Stimulated activated CD4-positive, alpha-beta T cell treated with anti-CD3 and anti-CD28 coated beads, Interleukin-15, amount 100 ng/mL, for 48 hours (primary cell): ENCODE measurements around the gene PARP1.

ENCODE experiments used
- DNase-seq, 2 donors: peaks; one replicate each; pipeline ENCODE4 v3.0.0-alpha.2; 2020; ENCODE audit warnings: low read depth in 2 of 2

The PARP1 gene

DNA sequence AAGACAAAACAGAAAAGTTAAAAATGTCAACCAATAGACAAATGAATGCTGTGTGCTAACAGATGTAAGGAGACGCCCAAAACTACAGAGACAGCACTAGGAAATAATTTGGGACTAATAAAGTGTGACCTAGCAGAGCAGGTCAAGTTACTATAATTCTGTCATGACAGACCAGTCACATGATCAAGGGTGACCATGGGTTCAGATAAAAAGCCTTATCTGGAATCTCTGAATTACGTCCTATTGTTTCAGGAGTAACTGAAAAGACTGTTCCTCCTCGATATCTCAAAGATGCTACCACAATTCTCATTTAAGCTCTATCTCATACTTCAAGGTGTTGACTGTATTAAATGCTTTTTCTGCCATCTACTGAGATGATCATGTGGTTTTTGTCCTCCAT, 31.6 kb downstream of the PARP1 start:
- DNase-seq, result no peak

DNA sequence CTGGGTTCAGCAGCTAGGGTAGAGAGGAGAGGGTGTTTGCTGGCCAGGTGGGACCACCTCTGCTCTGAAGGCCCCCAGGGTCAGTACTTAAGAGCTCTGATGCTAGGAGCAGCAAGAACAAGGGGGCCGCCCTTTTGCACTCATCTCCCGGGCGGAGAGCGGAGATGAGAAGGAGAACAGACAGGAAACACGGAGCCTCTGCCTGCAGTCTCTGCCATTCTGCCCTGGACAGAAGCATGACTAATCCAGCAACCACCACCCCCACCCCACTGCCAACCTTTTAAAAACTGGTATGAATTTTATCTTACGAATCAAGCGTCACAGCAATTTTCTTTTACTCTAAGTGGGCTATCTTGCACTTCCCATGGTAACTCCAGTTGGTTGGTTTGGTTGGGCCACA, 34.5 kb downstream of the PARP1 start:
- DNase-seq, result no peak

DNA sequence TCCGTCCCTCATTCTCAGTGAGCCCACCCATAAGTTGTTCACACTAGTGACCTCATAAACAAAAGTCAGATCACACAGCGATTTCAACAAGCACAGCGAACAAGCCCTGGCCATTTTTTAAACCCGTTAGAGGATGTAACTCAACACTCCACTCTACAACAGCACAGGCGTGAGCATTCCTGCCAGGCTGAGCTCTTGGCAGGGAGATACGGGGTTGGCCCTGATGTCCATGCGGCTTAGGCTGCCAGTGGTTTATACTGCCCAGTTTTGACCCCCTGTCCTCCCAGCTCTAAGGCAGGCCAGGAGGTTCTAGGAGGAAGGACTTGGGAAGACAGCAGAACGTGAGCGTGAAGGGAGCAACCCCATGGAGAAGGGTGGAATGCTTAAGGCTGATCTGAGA, 35.0 kb downstream of the PARP1 start:
- no peak for DNase-seq

GRCh38 chr1:226371866-226372490, 35.9 kb downstream of the PARP1 start:
- DNase-seq, result no peak

GRCh38 chr1:226371027-226371694, 36.7 kb downstream of the PARP1 start:
- DNase-seq, result no peak

- no peak for DNase-seq
Measured at GRCh38 chr1:226370144-226370923, 37.6 kb downstream of the PARP1 start.

GRCh38 chr1:226369110-226369509, 38.8 kb downstream of the PARP1 start:
- DNase-seq, result no peak

GRCh38 chr1:226366290-226366689, 41.6 kb downstream of the PARP1 start:
- no peak for DNase-seq

DNA sequence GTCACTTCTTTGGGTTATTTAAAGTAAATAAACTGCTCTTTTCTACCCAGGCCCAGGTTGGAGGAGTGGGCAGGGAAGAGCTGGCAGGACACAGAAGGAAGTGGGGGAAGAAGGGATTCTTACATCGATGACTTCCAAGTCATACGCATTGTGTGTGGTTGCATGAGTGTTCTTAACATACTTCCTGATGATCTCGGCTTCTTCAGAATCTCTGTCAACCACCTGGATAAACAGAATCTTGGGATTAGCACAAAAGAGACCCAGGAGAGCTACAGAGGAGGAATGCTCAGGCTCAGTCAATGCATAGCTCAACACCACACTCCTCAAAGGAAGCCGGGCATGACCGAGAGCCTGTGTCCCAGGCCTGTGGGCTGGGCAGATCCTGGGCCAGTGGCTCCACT, 42.1 kb downstream of the PARP1 start:
- DNase-seq, result no peak

- no peak for DNase-seq
Measured at GRCh38 chr1:226364901-226365565, 42.9 kb downstream of the PARP1 start.

GRCh38 chr1:226364514-226364899, 43.4 kb downstream of the PARP1 start:
- no peak for DNase-seq

DNA sequence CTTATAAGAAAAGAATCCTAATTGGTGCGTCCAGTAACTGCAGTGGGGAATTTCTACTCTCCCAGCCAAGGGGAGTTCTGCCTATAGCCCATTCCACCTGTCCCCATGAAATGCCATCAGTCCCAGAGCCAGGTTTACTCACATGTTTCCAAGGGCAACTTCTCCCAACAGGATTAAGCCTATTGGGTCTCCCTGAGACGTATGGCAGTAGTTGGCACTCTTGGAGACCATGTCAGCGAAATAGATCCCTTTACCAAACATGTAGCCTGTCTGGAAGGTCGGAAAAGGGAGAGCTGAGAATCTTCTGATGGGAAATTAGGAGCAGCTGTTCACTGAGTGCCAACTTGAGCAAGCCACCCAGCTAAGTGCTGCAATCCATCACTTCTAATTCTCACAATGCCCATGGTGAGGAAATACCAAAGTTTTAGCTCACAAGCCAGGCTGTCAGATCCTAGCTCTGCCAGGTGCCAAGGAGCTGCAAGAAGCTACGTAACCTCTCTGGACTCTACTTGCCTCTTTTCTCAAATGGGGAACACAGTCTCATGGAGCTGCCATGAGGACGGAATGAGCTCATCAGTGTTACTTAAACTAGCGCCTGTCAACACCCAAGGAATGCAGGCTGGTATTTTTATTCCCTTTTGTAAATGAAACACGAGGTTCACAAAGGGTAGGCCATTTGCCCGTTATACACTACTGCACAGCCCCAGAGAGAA, 43.9 kb downstream of the PARP1 start:
- no peak for DNase-seq

GRCh38 chr1:226362891-226363447, 44.9 kb downstream of the PARP1 start:
- DNase-seq, result no peak

- no peak for DNase-seq
Measured at GRCh38 chr1:226362361-226362760, 45.5 kb downstream of the PARP1 start.

GRCh38 chr1:226360106-226360746, 47.7 kb downstream of the PARP1 start:
- no peak for DNase-seq

- DNase-seq, result no peak
Measured at GRCh38 chr1:226357416-226357815, 50.5 kb downstream of the PARP1 start.

DNA sequence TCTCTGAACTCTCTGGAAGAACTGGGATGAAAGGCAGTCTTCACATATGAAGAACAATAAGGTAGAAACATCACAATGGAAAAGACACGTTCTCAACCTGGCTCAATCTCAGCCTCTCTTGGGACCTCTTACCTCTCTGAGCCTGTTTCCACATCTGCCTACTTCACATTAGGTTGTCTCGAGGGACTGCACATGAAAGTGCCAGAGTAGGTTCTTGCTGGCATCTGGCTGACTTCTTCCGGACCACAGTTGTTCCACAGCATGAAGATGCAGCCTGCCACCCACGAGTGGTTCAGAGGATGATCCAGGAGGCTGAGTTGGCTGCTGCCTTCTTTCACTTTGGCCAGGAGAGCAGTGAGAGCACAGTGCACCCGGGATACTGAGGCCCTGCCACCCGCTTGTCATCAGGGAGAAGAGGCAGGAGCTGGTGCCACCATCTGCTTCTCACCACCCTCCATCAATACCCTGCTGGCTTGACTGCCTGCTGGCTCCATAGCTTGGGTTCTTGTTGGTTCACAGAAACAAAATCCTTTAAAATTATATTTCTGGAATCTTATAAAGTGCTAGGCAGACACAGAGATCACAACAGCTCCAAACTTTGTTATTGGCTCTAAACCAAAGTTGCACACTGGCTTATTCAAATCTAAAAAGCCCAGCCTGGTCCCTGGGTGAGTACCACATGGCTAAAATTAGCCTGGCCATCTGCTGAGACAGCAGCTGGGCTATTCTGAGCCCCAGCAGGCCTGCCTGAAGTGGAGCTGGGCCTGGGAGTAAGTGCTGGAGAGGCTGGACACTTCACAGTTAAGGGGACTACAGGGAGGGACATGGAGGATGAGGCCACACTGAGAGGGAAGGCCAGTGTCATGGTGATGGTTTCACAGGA, 52.0 kb downstream of the PARP1 start:
- DNase-seq, result no peak

DNA sequence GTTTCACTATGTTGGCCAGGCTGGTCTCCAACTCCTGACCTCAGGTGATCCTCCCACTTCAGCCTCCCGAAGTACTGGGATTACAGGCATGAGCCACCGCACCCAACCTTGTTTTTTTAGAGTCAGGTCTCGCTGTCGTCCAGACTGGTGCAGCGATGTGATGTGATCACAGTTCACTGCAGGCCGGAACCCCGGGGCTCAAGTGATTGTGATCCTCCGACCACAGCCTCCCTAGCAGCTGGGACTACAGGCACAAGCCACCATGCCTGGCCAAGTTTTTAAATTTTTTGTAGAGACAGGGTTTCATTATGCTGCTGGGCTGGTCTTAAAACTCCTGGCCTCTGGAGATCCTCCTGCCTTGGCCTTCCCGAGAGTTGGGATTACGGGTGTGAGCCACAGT, 52.9 kb downstream of the PARP1 start:
- DNase-seq, result no peak

DNA sequence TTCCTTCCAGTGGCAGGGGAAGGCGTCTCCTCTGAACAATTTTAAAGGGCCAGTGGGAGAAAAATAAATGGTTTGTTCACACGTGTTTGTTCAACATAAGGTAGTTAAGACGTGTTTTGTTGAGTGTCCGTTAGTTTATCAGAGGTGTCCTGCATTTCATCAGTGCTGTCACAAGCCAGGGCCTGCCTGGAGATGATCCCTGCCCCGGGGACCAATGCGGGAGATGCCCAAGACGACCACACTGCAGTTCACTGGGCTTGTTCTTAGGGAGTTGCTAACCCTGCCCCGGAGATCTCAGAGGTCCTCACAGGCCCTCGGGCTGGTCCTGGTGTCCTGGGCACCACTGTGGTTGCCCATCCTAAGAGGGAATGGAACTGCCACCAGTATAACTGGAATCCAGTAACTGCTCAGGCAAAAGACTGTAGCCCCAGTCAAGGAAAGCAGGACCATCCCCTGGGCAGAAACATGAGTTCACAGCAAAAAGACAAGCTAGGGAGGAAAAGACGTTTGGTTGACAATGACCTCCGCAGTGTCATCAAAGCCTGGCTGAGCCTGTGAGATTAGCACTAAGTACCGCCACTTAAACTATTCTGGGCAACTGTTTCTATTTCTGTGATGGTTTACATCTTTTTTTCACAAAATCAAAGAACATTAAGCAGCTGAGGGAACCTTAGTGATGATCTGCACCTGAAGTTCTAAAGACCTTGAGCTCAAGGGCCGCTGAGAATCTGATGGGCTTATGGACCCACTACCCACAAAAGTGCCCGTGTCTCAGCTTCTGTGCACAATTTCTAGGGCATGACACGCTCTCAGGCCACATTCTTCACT, 54.0 kb downstream of the PARP1 start:
- DNase-seq, result no peak
